Loucy (cell line): Measurements from ENCODE around the gene MMP24.

Experiments
- H2AFZ ChIP-seq: fragments of 200-600 bp; sonication (generic); 2 replicates; pipeline ENCODE4 v1.6.0; 2016; ENCODE audit warnings: antibody characterized with exemption, mild to moderate bottlenecking, low read length, moderate library complexity
- H3F3A ChIP-seq: fragments of 200-600 bp; 2 replicates; pipeline ENCODE4 v1.6.0; 2016; ENCODE audit warnings: antibody characterized with exemption, low read depth, mild to moderate bottlenecking
- H3K27me3 ChIP-seq: fragments of 200-600 bp; sonication (generic); 2 replicates; pipeline ENCODE4 v1.6.1; 2014; ENCODE audit warnings: low read length, mild to moderate bottlenecking; ENCODE audit not compliant: insufficient read depth, poor library complexity, severe bottlenecking
- H3K36me3 ChIP-seq: fragments of 200-600 bp; sonication (generic); 2 replicates; pipeline ENCODE4 v1.6.1; 2016; ENCODE audit warnings: low read length; ENCODE audit not compliant: insufficient read depth
- H3K4me1 ChIP-seq: fragments of 200-600 bp; sonication (generic); 2 replicates; pipeline ENCODE4 v1.5.1; 2014; ENCODE audit warnings: low read length, mild to moderate bottlenecking; ENCODE audit not compliant: insufficient read depth, poor library complexity, severe bottlenecking
- H3K4me2 ChIP-seq: fragments of 200-600 bp; sonication (generic); 2 replicates; pipeline ENCODE4 v1.6.0; 2014; ENCODE audit warnings: antibody characterized with exemption, low read length, low read depth, mild to moderate bottlenecking; ENCODE audit not compliant: poor library complexity, severe bottlenecking
- H3K4me3 ChIP-seq: fragments of 200-600 bp; sonication (generic); 2 replicates; pipeline ENCODE4 v1.5.1; 2014; ENCODE audit warnings: low read length, mild to moderate bottlenecking, mixed read lengths; ENCODE audit not compliant: poor library complexity, severe bottlenecking
- H3K79me2 ChIP-seq: fragments of 200-600 bp; sonication (generic); 2 replicates; pipeline ENCODE4 v1.6.1; 2014; ENCODE audit warnings: low read length; ENCODE audit not compliant: insufficient read depth
- H3K9ac ChIP-seq: fragments of 200-600 bp; sonication (generic); 2 replicates; pipeline ENCODE4 v1.6.0; 2014; ENCODE audit warnings: mild to moderate bottlenecking, low read depth, low read length, moderate library complexity; ENCODE audit not compliant: poor library complexity, severe bottlenecking
- H3K9me2 ChIP-seq: fragments of 200-600 bp; sonication (generic); replicated peaks from 2 replicates; pipeline ENCODE4 v1.6.1; 2016; ENCODE audit warnings: low read depth, low read length, mixed read lengths
- H3K9me3 ChIP-seq: fragments of 200-600 bp; sonication (generic); 2 replicates; pipeline ENCODE4 v1.6.1; 2014; ENCODE audit warnings: mild to moderate bottlenecking, antibody characterized with exemption, low read length, low read depth; ENCODE audit not compliant: insufficient read depth
- H4K20me1 ChIP-seq: fragments of 200-600 bp; sonication (generic); 2 replicates; pipeline ENCODE4 v1.6.0; 2014; ENCODE audit warnings: antibody characterized with exemption, low read length, mild to moderate bottlenecking; ENCODE audit not compliant: insufficient read depth, poor library complexity, severe bottlenecking
- CTCF ChIP-seq: fragments of 200-600 bp; sonication (generic); conservative IDR thresholded peaks from 2 replicates; pipeline ENCODE4 v1.5.1; 2014; ENCODE audit warnings: mild to moderate bottlenecking, antibody characterized with exemption, low read length
- EZH2phosphoT487 ChIP-seq: fragments of 200-600 bp; IDR thresholded peaks from 2 replicates; pipeline ENCODE4 v1.6.1; 2018; ENCODE audit warnings: antibody characterized with exemption, mild to moderate bottlenecking, moderate library complexity, borderline replicate concordance

The MMP24 gene

GRCh38 chr20:35286899-35287508, 60.5 kb downstream of the MMP24 start:
- Histone ChIP-seq H3K9me3 (no peaks in the 10 kb centered on the region), H3K9me2 (no peaks in the 10 kb centered on the region), H3K4me2 (no peak overlapping the region), H3K79me2 (peaks cover 24% of the 10 kb centered on the region), H3K4me3 (no peak overlapping the region), H2AFZ (no peak overlapping the region), H3K4me1 (peaks cover 14% of the 10 kb centered on the region), H3F3A (no peaks in the 10 kb centered on the region), H3K9ac (no peak overlapping the region), H4K20me1 (peaks cover 24% of the 10 kb centered on the region), H3K36me3 (peaks cover 3% of the 10 kb centered on the region; the same call in 1 of the 2 replicates), H3K27me3 (no peaks in the 10 kb centered on the region)
- TF ChIP-seq CTCF (no peak), EZH2phosphoT487 (no peak)

DNA sequence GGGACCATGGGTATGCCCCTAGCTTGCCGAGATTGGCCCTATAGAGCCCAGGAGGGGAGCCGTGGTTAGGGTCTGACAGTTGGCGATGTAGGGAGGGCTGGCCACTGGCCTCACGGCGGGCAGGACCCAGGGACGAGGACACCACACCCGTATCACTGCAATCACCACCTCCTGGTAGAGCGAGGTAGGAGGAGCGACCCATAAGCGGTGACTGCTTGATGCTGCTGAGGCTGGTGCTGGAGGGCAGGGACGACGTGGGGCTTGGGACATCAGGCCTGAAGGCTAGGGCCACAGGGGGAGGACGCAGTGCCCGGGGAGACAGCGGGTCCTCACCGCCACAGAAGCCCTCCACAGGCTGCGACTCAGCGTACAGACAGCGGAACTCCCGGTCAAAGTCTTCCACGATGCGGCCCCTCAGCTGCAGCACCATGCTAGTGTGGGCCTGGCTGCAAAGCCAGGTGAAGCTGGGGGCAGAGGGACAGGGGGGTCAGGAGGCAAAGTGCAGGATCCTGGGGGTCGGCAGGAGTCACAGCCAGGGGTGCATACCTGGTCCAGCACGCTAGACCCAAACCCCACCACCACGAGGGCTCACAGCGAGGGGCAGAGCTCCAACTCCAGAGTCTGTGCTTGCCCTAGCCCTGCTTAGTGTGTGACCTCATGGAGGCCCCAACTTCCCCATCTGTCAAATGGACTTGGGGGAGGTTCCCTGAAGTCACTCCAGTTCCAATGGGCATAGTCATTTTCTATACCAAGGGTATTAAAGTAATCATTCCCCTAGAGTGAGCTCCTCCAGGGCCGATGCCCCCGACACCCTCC, 61.2 kb downstream of the MMP24 start:
- Histone ChIP-seq H2AFZ (no peak overlapping the region), H3K27me3 (no peaks in the 10 kb centered on the region), H3K4me3 (no peak overlapping the region), H3K9me3 (no peaks in the 10 kb centered on the region), H3K9me2 (no peaks in the 10 kb centered on the region), H3K9ac (no peak overlapping the region), H3K4me1 (peaks cover 9% of the 10 kb centered on the region), H3K36me3 (no peaks in the 10 kb centered on the region), H3K4me2 (no peak overlapping the region), H3F3A (no peaks in the 10 kb centered on the region), H3K79me2 (peaks cover 17% of the 10 kb centered on the region), H4K20me1 (peaks cover 18% of the 10 kb centered on the region)
- no peak for TF ChIP-seq CTCF

GRCh38 chr20:35288325-35289060, 62.0 kb downstream of the MMP24 start:
- peaks cover 7% of the 10 kb centered on the region for H3K4me1 ChIP-seq
- H3K4me2 ChIP-seq: no peak overlapping the region
- no peaks in the 10 kb centered on the region for H3K27me3 ChIP-seq
- peaks cover 10% of the 10 kb centered on the region for H4K20me1 ChIP-seq
- H3K9me2 ChIP-seq: no peaks in the 10 kb centered on the region
- no peak overlapping the region for H3K4me3 ChIP-seq
- no peak overlapping the region for H2AFZ ChIP-seq
- no peaks in the 10 kb centered on the region for H3K36me3 ChIP-seq
- H3K79me2 ChIP-seq: peaks cover 10% of the 10 kb centered on the region
- H3K9me3 ChIP-seq: no peaks in the 10 kb centered on the region
- TF ChIP-seq EZH2phosphoT487 (no peak), CTCF (no peak)
- H3K9ac ChIP-seq: no peak overlapping the region
- no peaks in the 10 kb centered on the region for H3F3A ChIP-seq
